ENCODE measurements around the gene ZBTB46.

ZBTB46 gene

DNA sequence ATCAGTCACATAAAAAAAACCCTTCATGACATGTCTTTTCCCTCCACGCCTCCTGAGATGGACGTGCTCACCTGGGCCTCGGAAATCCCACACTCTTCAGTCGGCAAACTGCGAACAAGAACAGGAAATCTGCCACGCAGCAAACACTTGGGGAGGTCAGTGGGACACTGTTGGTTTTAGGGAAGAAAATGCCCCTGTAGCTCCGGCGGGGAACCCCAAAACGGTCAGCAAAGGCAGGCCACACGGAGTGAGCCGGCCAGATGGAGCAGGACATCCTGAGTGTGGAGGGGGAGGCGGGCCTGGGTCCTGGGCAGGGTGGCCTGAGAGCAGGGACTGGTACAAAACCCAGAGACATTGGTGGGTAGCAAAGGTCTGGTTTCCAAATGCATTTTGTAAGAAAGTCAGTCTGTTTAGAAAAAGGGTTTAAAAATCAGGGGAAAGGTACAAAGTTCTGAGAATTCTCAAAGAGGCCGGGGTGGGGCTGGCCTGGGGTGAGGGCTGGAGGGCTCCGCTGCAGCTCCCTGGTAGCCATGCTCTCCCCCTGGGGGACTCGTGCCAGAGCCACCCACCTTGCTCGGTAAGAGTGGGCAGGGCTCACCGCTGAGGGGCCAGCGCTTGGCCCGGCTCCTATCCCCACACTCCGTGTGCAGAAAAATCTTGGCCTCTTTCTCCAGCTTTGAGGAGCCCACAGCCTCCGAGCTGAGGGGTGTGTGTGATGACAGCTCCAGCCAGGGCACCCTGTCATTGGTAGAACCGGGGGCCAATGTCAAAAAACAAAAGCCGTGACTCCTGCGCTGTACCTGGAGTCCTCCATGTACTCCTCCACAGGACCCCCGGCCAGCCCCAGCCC, 86.3 kb downstream of the ZBTB46 start:
- no peak for DNase-seq

GRCh38 chr20:63744158-63744557, 86.9 kb downstream of the ZBTB46 start:
- no peak for DNase-seq

- no peak for DNase-seq
These were observed 87.7 kb downstream of the ZBTB46 start for GRCh38 chr20:63743210-63743970.

DNA sequence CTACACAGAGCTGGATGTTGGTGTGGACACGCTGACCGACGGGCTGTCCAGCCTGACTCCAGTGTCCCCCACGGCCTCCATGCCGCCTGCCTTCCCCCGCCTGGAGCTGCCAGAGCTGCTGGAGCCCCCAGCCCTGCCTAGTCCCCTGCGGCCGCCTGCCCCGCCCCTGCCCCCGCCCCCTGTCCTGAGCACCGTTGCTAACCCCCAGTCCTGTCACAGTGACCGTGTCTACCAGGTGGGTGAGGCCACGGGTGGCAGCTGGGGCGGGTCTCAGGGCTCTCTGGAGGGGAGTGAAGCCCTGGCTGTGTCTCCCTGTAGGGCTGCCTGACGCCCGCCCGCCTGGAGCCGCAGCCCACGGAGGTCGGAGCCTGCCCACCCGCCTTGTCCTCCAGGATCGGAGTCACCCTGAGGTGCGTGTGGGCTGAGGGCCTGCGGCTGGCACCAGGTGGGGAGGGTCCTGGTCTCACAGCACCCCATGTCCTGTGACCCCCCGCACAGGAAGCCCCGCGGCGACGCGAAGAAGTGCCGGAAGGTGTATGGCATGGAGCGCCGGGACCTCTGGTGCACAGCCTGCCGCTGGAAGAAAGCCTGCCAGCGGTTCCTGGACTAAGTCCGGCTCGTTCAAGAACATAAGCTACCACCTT, 88.6 kb downstream of the ZBTB46 start:
- DNase-seq: no peak

- DNase-seq: no peak
These were observed 89.2 kb downstream of the ZBTB46 start for GRCh38 chr20:63741676-63742380.

- no peak for DNase-seq
These were observed 89.7 kb downstream of the ZBTB46 start for GRCh38 chr20:63741354-63741675.

DNA sequence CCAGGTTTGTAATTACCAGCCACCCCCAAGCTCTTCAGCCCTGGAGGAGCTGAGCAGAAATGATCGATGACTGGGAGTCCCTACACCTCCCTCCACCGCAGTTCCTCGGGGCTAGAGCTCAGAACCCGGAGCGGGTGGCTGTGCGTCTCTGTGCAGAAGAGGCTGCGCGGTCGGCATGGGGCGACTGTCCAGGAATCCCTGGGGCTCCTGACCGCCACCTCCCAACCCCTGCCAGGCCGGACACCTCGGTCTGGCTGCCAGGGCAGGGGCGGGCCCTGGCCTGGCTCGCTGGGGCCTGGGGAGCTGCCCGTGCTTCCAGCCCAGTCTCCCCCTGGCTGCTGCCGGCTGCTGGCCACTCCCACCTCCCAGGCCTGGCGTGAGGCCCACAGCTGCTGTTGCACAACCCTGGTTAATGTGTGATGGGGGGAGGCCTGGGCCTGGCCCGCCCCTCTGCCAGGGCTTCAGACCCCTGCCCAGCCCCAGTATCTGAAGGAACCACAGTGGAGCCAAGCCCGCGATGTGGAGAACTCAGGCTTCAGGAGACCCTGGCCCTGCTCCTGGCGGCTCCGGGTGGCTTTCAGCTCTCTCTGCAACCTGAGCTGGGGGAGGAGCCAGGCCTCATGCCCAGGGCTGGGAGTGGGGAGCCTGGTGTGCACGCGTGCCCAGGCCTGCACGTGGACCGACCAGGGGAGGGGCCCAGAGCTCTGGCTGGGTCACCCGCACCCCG, 90.3 kb downstream of the ZBTB46 start:
- peak; percentile 44 for DNase-seq

DNA sequence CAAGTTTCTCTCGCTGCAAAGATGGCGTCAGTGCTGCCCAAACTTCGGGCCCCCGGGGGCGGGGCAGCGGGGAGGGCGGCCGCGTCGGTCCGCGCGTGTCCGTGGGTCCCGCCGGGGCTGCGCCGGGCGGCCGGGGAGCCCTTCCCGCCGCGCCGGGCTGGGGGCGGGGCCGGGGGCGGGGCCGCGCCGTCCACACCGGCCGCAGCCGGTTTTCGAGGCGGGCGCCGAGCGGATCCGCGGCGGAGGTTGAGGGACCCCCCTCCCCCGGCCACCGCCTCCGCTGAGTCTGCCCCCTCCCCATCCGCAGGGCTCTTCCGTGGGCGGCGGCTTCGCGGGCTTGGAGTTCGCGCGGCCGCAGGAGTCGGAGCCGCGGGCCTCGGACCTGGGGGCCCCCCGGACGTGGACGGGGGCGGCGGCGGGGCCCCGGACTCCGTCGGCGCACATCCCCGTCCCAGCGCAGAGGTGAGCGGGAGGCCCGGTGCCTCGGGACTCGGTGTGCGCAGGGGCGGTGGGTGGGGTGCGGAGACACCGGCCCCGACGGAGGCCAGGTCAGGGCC, 90.9 kb downstream of the ZBTB46 start:
- DNase-seq: peak; percentile 53

DNA sequence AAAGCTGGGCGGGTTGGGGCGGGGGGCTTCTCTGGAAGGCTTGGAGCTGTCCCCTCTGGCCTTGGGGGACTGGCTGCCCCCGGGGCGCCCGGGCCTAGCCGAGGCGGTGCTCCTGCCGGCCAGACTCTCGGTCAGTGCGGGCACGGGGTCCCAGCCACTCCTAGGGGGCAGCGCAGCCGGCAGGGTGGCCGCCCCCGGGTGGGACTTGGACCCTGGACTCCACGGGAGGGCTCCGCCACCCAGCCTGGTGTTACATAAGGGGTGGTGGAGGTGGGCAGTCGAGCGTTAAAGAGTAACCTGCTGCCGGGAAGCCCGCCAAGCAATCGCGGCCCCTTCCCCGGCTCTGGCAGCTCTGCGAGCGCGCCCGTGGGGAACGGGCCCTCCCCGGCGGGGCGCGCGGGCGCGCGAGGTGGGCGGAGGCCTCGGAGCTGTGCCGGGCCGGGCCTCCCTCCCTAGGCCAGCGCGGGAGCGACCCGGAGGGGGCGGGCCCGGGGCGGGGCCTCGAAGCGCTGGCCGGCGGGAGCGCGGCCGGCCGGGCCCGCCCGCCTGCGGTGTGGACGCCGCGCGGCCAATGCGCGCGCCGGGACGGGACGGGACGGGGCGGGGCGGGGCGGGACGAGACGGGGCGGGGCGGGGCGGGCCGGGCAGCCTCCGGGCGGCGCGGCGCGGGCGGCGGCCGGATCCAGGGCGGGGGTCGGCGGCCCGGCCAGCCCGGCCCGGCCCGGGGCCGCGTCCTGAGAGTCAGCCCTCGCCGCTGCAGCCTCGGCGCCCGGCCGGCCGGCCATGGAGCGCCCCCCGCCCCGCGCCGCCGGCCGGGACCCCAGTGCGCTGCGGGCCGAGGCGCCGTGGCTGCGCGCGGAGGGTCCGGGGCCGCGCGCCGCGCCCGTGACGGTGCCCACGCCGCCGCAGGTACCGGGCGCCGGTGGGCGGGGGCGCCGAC, 91.7 kb downstream of the ZBTB46 start, which contains the start of gene SLC2A4RG:
SLC2A4RG (plus strand) TSS at position 647 of the 940 bp plus-strand sequence; CDS start at position 784, 137 bp downstream.
- DNase-seq: peak; percentile 62

DNA sequence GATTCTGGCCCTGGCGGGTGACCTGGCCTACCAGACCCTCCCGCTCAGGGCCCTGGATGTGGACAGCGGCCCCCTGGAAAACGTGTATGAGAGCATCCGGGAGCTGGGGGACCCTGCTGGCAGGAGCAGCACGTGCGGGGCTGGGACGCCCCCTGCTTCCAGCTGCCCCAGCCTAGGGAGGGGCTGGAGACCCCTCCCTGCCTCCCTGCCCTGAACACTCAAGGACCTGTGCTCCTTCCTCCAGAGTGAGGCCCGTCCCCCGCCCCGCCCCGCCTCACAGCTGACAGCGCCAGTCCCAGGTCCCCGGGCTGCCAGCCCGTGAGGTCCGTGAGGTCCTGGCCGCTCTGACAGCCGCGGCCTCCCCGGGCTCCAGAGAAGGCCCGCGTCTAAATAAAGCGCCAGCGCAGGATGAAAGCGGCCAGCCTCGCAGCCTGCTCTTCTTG, 92.4 kb downstream of the ZBTB46 start:
- DNase-seq: peak; percentile 19

GRCh38 chr20:63737945-63738686, 92.9 kb downstream of the ZBTB46 start:
- peak; percentile 30 for DNase-seq

DNA sequence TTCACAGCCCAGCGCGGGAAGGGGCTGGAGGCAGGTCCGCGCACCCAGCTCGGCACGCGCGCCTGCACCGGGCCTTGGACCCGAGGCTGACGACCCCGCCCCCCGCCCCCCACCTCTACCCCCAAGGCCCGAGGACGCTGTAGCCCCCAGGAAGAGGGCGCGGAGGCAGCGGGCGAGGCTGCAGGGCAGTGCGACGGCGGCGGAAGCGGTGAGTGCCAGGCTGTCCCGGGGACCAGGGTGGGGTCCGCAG, 93.4 kb downstream of the ZBTB46 start:
- DNase-seq: no peak

- DNase-seq: peak; percentile 68
These were observed 94.0 kb downstream of the ZBTB46 start for GRCh38 chr20:63736893-63737694.

DNA sequence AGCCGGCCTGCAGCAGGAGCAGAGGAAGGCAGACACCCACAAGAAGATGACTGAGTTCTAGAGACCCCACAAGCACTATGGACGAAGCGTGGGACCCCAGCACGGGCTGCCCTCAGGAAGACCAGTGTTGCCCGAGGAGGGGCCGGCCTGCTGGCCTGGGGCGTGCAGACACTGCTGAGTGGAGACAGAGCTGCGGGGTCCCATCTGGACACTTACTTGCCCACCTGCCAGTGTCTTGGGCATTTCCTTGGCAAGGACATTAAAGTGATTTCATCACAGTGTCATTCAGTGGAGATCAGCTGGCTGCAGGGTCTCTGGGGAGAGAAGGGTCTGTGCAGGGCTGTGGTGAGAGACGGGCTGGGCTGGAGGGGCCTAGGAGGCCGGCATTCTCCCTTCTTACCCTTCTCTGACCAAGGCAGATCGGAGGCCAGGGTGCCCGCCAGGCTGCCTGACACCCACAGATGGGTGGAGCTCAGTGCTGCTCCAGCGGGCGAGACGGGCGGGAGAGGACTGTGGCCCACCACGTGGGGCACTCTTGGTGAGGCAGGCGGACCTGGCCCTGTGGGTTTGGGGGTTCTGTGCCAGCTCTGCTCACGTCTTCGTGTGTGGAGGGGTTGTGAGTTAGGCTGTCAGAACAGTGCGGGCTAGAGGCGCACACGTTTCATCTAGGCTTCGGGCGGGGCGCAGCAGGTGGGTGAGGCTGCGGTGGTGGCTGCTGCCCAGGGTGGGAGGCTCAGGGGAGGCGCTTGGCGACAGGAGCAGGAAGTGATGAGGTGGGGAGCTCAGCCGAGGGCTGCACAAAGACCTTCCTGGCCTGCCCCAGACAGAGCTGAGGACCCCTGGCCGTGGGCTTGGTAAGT, 95.0 kb downstream of the ZBTB46 start, which contains the start of gene LIME1:
LIME1 (plus strand) TSS at position 806 of the 860 bp plus-strand sequence. CDS start 886 bp downstream, outside the sequence.
- peak; percentile 88 for DNase-seq

- no peak for DNase-seq
These were observed 95.9 kb downstream of the ZBTB46 start for GRCh38 chr20:63734946-63735858.

DNA sequence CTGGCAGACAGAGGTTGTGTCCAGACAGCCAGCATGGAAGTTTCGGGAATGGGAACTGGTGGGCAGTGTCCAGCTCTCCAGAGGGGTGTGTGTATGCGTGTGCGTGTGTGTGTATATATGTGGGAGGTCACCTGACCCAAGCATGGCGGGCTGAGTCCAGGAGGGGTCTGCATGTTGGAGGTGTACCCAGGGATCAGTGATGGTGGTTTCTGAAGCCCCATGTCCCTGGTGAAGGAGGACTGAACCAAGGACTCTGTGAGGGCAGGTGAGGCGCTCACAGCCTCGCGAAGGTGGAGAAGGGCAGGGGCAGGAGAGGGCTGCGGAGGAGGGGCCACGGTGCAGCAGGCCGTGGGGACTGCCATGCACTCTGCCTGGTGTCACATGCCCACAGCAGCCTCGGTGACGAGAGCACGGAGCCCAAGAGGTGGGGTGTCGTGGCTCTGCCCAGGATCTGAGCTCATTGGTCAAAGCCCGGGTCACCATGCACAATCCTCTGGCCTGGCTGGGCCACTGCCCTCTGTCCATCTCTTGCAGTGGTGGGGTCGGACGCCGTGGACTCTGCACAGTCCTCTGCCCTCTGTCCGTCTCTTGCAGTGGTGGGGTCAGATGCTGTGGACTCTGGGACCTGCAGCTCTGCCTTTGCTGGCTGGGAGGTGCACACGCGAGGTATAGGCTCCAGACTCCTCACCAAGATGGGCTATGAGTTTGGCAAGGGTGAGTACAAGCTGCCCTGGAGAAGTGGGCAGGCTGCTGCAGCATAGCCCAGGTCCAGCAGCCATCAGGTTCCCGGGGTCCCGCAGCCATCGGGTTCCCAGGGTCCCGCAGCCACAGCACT, 96.7 kb downstream of the ZBTB46 start:
- no peak for DNase-seq
